NCI-H1105 treated with DMSO at 0.1 percent for 48 hours (cell line): ENCODE measurements around the gene SMCO3.

Experiments used
- DNase-seq: peaks from one replicate; lab custom pipeline; 2025; lab: John Stamatoyannopoulos, UW

Gene SMCO3

DNA sequence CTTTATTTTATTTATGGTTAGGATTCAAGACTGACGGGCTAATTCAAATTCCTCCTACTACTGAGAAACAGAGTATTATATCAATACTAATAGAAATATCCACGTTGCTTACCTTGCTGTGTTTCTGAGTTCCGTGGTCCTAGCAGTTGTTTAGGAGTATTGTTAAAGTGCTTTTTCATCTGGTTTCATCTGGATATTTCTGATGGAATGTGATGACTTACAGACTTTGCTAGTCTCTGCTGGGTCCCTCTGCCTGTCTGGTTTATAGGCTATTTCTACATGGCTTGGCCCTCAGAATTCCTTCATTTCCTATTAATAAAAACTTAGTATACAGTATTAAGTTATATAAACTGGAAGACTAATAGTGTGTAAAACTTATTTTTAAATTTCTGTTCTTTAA, at the start of gene SMCO3:
SMCO3 (minus strand) TSS at position 169 of the 400 bp plus-strand sequence. CDS start 7,502 bp downstream, outside the sequence.
- DNase-seq, result no peak

DNA sequence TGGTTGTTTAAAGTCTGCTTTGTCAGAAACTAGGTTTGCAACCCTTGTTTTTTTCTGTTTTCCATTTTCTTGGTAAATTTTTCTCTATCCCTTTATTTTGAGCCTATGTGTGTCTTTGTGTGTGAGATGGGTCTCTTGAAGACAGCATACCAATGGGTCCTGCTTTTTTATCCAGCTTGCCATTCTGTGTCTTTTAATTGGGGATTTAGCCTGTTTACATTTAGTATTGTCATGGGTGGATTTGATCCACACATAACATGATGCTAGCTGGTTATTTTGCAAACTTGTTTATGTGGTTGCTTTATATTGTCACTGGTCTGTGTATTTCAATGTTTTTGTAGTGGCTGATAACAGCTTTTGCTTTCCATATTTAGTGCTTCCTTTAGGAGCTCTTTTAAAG, 46.5 kb upstream of the SMCO3 start:
- DNase-seq, result no peak

DNA sequence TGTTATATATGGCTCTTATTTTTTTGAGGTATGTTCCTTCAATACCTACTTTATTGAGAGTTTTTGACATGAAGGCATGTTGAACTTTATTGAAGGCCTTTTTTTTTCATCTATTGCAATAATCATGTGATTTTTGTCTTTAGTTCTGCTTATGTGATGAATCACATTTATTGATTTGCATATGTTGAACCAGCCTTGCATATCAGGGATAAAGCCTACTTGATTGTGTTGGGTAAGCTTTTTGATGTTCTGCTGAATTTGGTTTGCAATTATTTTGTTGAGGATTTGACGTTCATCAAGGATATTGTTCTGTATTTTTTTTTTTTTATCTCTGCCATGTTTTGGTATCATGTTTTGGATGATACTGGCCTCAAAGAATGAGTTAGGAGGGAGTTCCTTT, 44.5 kb upstream of the SMCO3 start:
- no peak for DNase-seq

DNA sequence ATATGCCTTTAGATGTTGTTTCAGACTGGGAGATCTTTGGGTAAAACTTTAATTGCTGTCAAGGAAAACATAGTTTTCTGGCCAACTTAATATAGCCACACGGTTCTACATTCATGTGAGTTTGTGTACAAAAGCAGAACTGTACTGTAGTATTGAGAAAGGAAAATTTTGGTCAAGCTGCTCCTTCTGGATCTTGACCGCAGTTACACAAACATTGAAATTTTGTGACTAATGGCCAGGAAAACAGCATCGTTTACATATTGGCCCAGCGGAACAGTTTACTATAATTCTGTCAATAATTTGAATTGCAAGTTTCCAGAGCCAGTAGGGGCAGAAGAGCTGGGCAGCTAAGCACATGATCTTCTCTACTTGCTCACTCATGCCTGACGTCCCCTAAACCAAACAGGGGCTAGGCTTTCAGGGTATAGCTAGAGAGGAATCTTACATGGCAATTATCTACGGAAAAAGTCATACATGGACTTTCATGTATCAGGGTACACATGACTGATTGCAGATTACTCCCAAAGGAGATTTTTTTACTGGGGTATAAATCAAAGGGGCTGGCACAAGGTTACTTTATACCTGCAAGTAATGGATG, 40.7 kb upstream of the SMCO3 start:
- no peak for DNase-seq

DNA sequence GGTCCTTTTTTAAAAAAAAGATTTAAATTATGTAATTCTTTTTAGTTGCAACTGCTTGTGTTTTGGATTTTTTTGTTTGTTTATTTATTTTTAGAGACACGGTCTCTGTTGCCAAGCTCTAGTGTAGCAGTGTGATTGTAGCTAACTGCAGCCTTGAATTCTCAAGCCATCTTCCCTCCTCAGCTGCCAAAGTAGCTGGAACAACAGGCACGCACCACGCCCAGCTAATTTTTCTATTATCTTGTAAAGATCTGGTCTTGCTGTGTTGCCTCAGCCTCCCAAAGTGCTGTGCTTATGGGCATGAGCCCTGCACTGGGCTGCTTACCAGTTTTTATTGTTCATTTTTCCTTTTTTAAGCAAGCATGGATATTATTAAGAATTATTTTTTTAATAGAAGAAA, 40.0 kb upstream of the SMCO3 start:
- no peak for DNase-seq

DNA sequence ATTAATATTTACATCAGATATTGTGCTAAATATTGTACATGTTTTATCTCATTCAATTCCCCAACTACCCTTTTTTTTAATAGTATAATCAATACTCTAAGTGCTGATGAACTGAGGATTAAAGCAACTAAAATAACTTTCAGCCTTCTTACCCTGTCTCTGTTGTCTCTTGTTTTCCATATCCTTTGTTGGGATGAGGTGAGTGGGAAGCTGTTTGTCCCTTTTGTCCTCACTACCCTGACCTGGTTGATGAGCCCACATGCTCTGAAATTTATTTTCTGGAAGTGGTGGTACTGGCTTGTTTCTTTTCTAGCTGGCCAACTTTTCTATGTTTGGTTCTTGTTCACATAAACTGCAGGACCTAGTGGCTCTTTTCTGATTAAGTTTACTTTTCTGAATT, 38.9 kb upstream of the SMCO3 start:
- DNase-seq, result no peak

DNA sequence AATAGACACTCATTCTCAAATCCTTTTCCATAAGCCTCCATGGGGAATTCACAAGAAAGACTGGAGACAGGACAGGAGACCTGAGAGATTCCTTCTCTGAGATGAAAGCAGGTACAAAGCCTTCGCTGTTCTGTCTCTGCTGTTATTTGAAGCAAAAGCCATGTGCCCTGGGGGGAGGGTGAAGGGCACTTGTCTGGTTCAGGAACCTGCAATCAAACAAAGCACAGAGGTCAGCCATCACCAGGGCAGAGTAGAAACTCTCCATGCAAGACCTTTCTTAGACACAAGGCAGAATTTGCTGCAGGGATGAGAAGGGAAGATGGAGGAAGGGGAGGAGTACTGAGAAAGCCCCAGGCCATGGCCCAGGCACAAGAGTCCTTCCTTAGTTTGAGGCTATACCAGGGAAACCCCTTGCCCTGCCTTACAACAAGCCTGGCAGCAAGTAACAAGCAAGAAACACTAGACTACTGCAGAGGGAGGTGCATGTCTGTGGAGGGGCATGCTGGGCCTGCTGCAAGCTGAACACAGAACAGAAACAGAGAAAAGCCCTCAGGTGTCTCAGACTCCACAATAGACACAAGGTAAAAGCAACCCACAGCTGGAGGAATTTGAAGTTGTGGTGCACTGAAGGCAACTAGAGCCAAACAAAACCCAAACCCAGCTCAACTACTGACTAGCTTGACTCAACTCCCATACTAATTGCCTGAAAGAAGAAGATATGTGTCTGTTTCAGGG, 37.1 kb upstream of the SMCO3 start:
- DNase-seq, result no peak

DNA sequence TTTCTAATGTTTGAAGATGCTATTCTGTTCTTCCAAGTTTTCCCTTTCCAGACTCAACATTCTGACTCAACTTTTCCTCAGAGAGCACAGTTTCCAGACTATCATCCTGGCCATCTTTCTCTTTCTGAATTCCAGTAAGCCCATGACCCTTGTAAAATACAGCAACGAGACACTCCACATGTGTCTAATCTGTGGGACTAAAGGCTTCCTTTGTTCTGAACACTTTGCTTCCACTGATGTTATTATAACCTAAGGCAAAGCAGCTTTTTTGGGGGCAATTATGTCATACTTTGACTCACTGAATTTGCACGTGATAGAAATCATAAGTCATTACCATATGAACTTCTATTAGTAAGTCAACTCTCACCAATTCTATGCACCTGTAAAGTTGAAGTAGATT, 35.7 kb upstream of the SMCO3 start:
- no peak for DNase-seq

DNA sequence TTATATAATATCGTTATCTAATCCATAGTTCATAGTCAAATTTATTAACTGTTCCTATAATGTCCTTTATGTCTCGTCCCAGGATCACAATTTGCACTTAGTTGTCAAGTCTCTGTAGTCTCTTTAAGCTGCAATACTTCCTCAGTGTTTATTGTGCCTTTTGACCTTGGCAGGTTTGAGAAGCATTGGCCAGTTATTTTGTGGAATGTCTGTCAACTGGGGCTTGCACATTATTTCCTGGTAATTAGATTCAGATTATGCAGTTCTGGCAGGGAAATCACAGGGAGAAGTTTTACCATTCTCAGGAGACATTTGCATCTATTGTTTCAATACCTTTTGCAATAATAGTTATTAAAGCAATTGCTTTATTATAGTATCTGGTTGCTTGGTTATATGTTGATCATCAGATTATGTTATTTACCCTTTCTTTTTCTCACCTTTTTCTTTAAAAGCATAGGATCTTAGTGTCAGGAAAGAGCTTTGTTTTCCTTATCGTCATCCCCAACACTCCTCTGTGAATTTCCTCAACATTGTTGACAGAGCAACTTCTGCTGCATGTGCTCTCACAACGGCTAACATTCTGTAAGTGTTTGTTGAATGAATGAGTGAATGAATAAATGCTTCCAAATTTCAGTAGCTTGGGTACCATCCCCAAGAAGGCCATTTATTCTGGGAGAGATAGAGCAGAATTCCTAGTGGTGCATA, 33.0 kb upstream of the SMCO3 start:
- DNase-seq, result no peak

DNA sequence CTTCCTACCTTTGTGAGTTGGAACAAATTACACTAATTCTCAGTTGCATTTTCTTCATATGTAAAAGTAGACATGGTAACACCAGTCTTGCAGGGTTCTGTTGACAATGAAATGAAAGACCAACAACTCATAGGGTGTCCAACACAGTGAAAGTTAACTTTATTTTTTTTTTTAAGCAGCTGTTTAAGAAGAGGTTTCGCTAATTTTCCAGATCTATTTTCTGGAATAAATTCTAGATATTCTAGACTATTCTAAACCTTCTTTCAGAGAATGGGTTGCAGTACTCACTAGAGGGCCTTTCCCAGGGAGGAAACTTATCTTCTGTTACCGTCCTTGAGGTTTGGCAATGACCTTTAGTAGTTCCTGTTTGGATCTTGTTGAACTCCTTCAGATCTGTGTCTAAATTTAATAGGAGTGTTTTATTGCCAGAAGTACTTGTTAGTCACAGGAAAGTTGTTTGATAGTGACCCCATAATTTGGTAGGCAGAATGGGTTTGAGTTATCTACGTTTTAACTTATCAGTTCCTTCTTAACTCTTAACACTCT, 32.1 kb upstream of the SMCO3 start:
- no peak for DNase-seq

DNA sequence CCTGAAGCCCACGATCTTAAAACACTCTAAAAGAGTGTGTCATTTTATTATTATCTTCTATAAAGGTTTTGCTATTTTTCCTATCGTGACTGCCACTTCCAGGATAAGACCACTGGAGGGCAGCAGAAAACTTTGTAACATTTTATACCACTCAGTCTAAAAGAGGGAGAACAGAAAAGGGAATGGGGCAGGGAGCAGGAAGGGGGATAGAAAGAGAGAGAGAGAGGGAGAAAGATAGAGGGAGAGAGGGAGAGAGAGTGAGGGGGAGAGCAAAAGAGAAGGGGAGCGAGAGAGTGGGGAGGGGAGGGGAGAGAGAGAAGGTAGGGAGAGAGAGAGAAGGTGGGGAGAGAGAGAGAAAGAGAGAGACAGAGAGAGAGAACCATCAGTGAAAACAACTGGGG, 31.4 kb upstream of the SMCO3 start:
- DNase-seq, result peak; percentile 48

DNA sequence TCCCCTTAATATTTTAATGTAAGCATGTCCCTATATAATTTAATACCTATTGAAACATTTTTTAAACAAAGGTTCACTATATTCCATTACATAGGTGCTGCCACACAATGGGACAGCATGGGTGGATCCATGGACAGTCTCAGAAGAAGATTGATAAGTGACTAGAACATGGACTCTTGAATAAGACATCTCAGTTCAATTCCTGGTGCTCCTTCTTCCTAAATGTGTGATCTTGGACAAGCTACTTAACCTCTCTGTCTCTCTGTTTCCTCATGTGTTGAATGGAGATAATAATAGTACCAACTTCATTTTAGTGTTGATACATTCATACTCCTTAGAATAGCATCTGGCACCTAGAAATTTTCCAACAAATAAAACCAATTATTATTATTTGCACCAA, 30.4 kb upstream of the SMCO3 start:
- no peak for DNase-seq

DNA sequence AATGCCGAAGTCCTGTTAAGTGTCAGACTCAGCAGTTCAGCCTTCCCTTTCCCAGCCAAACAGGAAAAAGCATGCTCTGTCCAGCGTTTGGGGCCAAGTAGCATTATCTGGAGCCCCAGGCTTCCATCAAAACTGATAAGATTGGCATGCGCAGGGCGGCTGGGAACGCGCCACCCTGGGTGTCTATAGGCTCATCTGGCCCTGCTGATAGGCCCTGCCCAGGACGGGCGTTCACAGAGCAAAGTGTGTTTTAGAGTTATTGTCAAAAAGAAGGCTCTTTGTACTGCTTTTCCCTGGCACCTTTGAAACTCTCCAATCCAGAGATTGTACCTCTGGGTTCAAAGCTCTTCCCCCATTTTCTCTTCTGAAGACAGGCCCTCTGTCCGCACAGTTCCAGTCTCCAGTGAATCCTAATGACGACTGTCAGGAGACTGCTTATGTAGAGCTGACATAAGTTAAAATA, 29.5 kb upstream of the SMCO3 start, which contains the start of gene ART4:
ART4 (minus strand) TSS at position 102 of the 463 bp plus-strand sequence. CDS start 413 bp downstream, outside the sequence.
- DNase-seq, result no peak

DNA sequence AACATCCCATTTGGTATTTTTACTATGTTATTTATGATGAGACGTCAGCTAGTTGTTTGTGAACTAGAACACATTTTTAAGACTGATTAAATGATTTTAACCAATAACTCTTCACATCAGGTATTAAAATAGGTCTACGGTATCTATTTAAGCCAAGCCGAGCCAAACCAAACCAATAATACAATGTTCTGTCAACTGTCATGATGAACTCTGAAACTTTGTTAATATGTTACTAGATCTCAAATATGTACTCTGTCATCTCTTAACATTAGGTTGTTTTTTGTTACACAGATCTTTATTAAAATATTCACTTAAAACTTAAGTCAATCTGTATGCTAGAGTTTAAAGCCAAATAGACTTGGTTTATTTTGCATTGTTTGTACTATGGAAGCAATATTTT, 28.3 kb upstream of the SMCO3 start:
- DNase-seq, result no peak

DNA sequence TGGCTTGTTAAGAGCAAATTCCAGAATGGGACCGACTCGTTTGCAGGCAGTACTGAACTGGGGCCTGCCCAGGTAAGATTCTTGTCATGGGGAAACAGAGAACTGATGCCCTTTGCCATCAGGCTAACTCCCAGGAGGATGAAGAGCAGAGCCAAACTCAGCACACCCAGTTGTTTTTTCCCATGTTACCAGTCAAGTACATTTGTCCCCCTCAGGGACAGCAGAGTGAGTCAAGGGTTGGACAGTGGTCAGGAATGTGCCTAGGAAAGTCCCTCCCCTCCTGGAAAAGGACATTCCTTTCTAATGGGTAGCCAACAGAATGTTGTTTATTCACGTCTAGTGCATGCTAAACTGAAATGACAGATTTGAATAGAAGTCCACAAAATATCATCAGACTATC, 27.8 kb upstream of the SMCO3 start:
- DNase-seq, result no peak

DNA sequence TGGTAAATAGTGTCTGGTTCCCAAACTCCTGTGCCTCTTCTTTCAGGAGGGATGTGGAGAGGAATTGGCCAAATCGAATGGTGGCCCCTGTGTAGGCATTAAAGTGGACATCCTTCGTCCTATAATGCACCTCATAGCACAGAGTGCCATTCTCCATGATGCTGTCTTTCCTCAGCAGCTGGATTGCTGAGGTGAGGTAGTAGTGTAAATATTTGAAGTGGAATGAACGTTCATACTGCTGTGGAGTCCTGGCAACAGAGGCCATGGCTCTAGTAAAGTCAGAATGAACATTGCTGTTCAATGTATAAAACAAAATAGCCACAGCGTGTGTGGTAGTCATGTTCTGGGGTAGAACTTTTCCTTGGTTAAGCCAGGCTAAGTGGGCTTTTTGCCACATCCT, 26.6 kb upstream of the SMCO3 start:
- no peak for DNase-seq

DNA sequence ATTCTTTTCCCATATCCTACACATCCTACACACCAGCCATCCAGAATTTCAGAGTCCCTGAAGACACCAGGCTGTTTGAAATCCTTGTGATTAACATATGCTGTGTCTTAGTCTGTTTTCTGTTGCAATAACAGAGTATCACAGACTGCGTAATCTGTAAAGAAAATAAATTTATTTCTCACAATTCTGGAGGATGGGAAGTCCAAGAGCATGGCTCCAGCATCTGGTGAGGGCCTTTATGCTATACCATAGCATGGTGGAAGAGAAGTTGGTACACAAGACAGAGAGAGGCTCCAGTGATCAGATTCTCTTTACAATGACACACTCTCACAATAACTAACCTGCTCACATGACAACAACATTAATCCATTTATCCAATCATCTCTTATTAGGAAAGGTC, 25.3 kb upstream of the SMCO3 start:
- no peak for DNase-seq

DNA sequence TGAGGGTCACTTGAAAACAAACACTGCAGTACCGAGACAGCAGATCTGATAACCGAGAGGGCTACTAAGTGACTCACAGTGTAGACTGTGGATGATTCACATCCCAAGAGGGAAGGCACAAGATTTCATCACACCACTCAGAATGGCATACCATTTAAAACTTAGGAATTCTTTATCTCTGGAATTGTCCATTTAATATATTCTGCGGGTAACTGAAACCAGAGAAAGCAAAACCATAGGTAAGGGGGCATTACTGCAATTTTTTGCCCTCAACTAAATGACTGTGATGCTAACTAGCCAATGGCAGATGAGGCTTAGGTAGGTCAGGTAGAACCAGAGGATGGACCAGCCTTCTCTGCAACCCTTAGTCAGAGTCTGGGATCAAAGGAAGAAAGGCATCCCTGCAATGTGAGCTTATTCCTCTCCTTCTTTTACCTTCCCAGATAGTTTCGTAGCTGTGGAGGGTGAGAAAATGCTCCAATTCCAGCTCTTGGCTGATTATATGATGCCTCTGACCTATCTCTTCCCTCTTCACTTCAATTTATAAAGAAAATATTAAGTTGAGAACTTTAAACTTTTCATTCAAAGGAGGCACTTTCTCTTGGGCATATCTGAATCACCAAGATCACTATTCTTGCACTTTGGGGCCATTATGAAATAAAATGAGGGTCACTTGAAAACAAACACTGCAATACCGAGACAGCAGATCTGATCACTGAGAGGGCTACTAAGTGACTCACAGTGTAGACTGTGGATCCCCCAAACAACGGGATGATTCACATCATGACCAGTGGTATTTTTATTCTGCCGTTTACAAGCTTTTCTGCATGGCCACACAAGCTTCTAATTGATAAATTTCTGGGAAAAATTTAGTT, 22.6 kb upstream of the SMCO3 start:
- no peak for DNase-seq

DNA sequence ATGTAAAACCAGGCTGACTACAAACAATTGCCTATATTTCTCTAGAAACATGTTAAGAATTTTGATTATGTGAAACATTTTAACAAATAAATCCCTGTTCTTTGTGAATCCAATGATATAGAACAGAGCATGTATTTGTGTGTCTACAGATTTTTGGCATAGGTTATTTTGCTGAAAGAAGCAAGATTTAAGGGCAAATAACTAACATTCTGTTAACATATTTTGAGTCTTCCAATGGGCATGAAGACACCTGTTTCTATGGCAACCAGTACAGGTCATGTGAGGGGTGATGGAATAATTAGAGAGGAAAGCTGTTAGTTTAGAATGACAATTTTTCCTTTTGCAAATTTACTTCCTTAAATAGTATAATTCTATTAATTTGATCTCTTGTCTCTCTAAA, 20.5 kb upstream of the SMCO3 start:
- DNase-seq, result no peak

DNA sequence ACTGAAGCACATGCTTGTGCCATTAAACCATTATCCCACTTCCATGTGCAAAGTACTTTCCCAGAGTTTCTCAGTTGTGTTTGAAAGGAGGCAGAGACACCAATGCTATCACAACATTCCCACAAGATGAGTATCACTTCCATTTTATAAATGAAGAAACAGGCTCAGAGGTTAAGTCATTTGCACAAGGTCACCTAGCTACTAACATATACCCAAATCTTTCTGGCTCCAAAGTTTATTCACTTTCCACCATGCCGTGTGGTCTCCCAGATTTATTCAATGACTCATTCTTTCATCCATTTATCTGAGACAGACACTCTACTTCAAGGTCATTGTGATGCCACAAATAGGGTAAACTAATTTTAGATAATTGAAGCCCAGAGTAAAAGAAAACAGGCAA, 20.0 kb upstream of the SMCO3 start:
- DNase-seq, result no peak

DNA sequence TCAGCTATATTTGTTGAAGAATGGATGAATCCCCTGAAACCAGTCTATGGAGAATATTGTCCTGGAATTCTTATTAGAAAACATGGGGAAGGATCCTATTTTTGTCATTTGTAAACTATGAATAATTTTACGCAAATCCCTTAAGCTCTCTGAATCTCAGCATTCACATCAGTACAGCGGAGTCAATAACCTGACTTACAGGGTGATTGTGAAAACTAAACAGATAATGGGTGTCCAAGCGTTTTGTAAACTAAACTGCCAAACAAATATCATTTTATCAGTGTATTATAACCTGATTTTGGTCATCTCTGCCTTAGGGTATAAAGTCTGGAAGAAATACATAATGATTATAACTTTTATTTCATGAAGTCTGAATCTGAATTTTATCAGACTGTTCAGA, 19.4 kb upstream of the SMCO3 start:
- no peak for DNase-seq

DNA sequence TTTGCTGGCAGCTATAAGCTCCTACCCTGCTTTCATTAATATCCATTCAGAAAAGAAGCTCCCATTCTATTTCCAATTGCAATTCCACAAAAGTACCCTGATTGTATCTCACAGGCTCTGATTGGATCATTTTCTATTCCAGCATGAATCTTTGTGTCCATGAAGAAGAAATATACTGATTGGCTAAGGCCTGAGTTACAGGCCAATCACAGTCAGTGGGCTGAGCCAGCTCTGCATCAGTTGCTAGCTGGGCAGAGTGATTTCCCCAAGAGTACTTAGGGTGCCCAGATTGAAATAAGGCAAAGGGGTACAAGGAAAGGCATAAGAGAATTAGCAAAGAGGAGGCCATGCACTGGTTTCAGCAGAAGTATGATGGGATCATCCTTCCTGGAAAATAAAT, 14.9 kb upstream of the SMCO3 start:
- DNase-seq, result no peak
